DMS114 treated with DMSO at 0.1 percent for 48 hours (cell line): ENCODE data around the gene SHC3.

Experiments used
- DNase-seq: peaks from one replicate; lab custom pipeline; 2025; ENCODE audit not compliant: unreplicated experiment; lab: John Stamatoyannopoulos, UW

The SHC3 gene

DNA sequence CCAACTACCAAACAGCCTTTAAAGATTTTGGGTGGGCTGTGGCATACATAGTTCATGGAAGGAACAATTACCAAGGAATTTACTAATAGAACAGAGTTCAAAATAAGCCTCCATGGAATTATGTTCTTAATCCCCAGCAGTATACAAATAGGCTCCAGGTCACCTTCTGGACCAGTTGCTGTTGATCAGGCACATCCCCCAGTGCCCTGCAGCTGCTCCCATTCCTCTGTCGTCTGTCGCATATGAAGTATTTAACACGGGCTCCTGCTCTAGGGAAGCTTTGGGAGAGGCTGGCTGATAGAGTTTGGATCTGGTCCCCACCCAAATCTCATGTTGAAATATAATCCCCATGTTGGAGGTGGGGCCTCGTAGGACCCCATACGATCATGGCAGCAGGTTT is 17.8 kb downstream of the SHC3 start:
- no peak for DNase-seq

DNA sequence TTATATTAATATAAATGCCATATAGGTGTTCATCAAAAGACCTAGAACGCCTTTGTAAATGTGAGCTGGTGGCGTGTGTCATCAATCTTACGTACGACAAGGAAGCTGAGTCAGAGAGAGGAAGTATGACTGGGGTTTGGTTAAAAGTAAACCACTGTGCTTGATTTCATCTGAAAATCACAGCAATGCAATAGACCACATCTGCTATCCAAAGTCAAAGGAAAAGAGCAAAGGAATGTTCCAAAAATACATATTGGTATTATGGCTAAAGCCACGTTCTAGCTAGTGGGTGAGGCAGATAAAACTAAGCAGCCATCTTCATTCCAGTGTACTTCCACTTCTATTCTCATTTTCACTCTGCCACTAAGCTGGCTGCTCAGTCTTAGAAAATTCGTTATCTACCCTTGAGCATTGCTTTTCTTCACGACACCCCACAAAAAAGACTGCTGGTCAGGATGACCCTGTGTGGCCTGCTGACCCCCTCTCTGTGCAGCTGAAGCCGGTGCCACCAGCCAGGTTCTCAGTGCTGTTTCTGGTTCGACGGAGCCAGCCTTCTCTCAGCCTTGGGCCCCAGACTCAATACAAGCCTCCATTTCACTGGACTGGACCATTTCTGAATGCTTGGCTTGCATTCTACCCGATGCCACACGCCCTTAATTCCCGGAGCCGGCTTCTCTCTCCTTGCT is 23.8 kb downstream of the SHC3 start:
- DNase-seq: no peak

DNA sequence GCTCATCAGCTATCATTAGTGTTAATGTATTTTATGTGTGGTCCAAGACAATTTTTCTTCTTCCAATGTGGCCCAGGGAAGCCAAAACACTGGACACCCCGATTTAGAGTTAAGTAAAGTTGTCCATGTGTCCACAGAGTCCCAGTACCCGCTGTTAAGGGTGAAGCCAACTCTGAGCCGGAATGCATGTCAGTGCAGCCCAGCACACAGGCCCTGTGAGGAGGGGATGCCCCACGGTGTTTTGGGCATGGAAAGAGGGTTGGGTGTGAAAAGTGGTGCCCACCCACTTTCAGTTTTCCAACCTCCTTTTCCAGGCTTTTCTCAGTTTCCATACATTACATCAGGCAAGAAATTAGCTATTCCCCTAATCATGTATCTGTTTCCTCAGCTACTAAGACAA is 24.4 kb downstream of the SHC3 start:
- DNase-seq: no peak

DNA sequence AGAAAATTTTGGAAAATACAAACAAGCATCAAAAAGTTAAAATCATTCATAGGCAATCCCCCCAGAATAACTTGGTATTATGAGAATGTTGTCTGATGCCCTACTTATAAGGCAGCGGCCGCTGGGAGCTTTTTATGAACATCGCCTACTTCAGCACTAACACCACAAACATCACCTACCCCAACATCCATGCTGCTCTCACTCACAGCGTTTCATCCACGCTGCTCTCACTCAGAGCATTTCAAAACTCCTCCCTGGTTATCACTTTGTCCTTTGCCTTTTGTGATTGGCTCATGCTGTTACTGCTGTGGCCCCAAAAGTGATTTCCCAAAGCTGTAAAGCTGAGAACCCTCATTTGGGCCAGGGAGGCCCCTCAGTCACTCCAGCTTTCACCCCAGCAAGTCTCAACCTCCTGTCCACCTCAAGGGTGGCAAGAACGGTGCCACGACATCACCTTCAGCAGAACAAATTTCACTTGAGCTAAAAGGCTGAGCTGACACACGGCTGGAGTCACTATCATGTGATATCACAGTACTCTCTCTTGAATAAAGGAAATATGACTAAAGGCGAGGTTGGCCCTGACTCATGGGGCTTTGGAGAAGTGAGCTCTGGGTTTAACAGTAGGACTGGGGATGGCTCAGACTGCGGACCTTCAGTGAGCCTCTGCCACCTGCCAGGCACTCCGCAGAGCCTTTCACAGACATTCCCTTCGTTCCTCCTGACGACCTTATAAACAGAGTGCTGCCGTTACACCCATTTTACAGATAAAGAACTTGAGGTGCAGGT is 25.2 kb downstream of the SHC3 start:
- no peak for DNase-seq

DNA sequence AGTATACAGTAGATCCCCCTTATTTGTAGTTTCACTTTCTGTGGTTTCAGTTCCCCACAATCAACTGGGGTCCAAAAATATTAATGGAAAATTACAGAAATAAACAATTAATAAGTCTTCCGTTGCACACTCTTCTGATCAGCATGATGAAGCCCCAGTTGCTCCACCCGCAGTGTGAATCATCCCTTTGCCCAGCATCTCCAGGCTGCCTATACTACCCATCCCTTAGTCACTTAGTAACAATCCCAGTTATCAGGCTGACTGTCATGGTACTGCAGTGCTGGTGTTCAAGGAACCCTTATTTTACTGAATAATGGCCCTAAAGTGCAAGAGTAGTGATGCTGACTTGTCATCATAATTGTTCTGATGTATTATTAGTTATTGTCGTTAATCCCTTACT is 28.9 kb downstream of the SHC3 start:
- no peak for DNase-seq

DNA sequence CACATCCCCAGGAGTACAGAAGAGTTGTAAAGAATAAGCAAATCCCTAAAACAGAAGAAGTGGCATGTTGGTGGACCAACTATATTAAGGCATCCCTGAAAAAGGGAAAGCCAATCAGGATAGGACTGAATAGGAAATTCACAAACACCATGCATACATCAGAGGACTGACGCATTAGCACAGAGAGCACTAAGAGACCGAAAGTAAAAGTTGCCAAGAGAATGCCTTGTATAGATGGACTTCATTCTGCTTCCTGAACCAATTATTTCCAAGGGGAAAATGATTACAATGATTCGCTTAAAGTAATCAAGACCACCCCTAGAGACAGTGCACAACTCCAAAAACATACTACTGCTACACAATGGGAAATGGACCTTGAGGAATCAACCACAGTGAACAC is 33.5 kb downstream of the SHC3 start:
- DNase-seq: no peak

DNA sequence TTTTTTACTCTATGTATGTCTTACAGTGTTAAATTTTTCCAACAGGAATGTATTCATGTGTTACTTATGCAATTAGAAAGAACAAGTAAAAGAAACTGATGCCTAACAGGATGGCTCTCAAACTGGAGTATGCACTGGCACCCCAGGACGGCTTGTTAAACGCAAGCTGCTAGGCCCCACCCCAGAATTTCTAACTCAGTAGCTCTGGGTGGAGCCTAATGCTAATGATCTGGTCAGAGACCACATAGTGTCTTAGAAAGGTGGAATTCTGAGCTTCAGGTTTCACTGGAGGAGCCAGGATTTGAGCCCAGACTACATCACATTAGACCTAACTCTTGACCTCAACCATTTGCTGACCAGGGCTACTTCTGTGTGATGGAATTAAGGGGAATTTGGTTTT is 34.4 kb downstream of the SHC3 start:
- no peak for DNase-seq

DNA sequence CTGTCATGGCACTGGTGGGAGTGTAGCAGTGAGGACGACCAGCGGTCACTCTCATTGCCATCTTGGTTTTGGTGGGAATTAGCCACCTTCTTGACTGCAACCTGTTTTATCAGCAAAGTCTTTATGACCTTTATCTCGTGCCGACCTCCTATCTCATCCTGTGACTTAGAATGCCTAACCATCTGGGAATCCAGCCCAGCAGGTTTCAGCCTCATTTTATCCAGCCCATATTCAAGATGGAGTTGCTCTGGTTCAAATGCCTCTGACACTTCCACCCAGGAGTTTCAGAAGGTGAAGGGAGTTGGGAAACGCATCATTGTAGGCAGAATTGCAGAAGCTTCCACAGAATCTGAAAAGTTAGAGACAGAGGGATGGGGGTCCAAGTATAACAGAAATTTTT is 35.4 kb downstream of the SHC3 start:
- DNase-seq: no peak

DNA sequence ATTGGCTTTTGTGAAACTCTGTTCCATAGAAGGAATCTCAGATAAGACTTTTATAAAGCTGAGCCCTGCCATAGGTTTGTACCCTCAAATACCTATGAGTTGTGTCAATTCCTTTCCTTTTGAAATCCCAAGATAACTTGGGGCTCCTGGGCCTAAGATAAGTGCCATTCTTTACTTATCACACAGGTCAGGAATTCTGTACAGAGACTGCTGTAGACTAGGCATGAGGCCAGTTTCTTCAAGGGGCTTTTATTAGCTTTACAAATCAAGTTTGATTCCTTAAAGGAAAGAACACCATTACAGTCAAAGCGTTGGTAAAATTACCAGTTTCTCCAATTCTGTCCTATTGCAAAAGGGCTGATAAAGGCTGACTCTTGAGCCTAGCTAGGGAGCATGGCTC is 39.2 kb downstream of the SHC3 start:
- DNase-seq: no peak

DNA sequence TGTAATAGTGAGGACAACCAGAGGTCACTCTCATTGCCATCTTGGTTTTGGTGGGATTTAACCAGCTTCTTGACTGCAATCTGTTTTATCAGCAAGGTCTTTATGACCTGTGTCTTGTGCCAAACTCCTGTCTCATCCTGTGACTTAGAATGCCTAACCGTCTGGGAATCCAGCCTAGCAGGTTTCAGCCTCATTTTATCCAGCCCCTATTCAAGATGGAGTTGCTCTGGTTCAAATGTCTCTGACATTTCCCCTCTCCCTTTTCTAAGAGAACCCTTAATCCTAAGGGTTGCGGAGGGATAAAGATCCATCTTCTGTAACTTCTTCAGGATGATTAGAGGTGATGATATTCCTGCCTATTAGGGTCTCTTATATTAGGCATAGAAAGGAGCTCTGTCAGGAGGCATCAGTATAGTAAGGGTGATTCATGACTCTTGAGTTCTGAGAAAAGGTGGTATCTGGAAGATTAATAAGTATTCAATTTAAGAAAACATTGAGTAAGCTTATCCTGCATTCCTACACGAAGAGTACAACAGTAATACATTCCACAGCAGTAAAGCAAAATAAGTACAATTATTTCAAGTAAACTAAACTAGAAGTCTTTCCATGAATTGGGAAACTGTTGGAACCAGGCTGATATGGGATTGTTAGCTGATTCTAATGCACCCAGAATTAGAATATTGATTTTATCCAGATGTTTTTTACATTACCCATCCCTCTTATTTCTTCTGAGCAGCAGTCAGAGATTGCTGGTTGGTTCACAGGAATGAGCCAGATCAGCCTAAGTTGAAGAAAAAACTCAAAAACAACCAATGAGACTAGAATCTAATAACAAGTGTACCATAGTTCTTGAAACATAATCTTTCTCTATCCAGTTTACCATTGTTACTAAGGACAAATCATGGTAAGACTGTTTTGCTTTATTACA is 39.9 kb downstream of the SHC3 start:
- DNase-seq: no peak

DNA sequence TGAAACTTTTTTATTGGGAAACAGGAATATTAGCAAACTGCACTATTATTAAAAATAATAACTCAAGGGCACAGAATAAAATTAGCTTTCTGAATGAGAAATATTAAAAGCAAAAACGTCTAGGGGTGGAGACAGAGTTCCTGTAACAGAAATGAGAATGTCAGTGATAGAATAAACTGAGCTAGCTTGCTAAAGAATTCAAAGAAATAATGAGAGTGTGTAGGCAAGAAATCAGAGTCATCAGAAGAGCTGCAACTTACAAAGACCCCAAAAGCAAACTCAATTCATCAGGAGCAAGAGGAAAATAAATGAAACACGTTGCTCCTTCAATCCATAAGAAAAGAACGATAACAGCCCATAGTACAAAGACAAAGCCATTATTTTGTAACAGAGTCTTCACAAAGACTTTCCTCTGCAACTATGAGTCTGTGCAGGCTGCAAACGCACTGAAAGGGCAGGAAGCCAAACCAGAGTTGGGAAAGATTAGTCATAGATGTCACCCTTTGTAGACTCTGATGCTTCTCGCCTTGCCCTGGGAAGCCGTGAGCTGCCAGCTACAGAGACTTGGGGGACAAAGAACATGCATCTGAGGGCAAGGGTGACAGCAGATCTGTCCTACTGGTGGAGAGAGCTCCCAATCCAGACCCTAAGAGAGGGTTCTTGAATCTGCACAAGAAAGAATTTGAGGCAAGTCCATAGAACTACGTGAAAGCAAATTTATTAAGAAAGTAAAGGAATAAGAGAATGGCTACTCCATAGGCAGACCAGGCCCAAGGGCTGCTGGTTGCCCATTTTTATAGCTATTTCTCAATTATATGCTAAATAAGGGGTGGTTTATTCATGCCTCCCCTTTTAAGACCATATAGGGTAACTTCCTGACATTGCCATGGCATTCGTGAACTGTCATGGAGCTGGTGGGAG is 40.8 kb downstream of the SHC3 start:
- no peak for DNase-seq

DNA sequence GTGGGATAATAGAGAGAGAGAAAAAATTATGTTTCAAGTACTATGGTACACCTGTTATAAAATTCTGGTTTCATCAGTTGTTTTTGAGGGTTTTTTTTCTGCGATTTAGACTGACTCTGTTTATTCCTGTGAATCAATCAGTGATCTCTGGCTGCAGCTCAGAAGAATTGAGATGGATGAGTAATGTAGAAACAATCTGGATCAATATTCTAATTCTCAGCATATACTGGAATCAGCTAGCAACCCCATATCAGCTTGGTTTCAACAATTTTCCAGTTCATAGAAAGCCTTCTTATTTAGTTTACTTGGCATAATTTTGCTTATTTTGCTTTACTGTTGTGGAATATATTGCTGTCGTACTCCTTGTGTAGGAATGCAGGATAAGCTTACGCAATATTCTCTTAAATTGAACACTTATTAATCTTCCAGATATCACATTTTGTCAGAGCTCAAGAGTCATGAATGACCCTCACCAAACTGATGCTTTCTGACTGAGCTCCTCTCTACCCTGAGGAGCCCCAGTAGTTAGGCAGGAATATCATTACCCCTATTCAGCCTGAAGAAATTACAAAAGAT is 42.9 kb downstream of the SHC3 start:
- DNase-seq: no peak

DNA sequence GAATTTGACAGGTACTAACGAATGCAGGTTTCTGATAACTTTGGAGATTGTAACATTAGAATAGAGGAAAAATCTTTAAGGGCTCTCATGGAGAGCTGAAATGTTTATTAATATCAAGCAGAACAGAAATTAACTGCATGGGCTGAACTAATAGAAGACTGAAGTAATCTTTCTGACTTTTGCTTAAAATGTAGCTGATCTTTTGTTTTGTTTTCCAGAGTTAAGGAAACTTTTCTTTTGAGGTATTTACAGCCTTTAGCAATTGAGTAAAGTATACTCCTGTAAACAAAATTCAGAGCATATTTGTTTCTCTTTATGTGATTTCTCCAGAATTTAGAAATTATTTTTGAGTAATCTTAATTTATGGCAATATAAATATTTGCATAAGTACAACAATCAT is 43.9 kb downstream of the SHC3 start:
- no peak for DNase-seq

DNA sequence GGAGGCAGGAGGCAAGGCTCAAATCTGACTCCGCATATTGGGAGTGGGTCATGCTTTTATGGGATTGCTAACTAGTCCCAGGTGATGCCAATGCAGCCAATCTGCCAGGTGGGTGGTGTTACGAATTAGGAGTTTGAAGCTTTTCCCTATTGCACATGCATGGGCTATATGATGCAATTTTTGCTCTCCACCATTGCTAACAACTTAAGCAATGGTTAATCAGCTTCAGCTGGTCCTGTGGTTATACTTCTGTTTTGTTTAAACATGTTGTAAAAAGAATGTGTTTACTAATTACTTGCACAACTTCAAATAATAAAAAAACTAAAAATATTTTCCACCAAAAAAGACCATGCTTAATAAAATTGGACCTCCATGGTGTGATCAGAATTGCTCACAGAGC is 55.7 kb downstream of the SHC3 start:
- DNase-seq: no peak

DNA sequence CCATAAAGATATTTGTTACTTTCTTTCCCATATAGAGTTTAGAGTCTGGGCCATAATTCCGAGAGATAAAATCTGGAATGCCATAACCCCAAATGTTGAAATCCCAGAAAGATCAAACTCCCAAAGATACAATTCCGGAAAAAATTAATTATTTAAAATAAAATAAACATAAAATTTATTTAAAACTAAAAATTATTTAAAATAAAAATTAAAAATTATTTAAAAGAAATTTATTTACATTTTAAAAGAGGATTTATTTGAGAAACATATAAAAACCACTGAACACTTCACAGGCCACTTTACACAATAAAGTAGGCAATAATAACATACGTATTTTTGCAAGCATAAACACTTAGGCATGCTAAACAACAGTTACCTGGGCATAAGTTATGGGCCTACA is 57.9 kb downstream of the SHC3 start:
- no peak for DNase-seq

DNA sequence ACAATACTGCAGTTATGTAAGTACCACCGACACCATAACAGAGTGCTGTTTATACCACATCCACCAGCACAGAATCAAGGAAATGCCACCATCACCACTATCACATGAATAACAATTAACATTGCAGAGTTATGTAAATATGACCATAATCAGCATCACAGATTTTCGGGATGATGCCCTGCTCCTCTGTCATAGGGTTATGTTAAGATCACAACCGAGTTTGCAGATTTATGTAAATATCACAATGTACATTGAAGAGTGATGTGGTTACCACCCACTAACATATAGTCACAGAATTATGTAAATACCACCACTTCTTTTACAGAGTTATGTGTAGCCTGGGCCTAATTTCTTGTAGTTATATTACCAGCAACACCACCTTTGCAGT is 61.8 kb downstream of the SHC3 start:
- no peak for DNase-seq

DNA sequence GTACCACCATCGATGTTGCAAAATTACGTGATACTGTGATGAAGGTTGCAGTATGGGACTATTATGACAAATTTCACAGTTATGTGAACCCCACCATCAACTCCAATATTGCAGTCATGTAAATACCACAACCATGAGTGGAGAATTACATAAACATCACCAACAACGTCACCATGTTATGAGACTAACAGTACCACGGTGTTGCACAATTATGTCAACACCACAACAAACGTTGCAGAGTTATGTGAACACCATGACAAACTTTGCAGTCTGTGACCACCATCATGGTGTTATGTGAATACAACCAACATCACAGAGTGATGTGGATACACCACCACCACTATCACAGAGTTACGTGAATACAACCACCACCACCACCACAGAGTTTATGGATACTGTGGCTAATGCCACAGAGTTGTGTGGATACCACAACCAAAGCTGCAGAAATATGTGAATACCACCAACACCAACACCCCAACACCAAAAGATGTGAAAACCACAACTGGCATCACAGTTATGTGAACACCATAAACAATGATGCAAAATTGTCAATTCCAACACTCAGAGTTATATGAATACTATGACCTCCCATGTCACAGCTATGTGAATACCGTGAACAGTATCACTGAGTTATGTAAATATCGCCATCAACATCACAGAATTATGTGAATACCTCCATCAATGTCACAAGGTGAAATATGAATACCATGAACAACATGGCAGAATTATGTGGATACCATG is 62.4 kb downstream of the SHC3 start:
- no peak for DNase-seq

DNA sequence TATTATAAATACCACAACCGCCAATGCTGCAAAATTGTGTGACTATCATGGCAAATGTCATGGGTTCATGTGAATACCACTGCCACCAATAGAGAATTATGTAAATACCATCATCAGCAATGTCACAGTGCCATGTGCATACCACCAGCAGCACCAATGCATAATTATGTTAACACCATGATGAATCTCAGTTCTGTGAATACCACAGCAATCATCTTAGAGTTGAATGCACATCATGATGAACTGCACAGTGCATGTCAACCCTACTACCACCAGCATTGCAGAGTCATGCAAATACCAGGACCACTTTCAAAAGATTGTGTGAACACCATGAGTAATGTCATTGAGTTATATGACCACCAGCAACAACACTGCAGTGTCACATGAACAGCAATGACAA is 63.2 kb downstream of the SHC3 start:
- DNase-seq: no peak

DNA sequence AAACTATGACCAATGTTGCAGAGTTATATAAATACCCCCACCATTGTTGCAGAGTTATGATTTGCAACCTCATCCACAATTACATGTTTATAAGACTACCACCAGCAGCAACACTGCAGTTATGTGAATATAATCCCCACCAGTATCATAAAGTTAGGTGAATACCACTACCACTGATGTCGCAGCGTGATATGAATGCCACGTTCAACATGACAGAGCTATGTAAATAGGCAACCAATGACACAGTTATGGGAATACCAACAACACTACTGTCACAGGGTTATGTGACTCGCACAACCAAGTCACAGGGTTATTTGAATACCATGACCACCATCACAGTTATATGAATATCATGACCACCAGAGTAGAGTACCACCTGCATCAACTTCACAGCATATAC is 63.9 kb downstream of the SHC3 start:
- DNase-seq: no peak

DNA sequence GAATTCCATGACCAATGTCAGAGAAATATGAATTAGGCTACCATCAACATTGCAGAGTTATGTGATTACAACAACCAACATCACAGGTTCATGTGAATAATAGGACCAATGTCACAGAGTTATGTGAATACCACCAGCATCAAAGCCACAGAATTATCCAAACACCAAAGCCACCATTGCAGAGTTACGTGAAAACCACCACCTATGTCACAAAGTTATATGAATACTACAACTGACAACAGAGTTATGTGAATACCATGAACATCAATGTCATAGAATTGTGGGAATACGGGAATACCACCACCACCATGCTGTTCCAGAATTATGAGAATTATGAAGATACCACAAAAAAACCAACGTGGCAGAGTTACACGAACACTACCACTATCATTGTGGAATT is 64.8 kb downstream of the SHC3 start:
- DNase-seq: no peak
